Fibroblast of lung (primary cell): ENCODE data around the gene MILR1.

ENCODE experiments used
- EZH2 ChIP-seq: IDR thresholded peaks from 2 replicates; pipeline ENCODE4 v1.5.1; 2012; ENCODE audit warnings: low read length, control low read depth, mild to moderate bottlenecking; ENCODE audit errors: missing control alignments
- TF ChIP-seq, protein P1 (sequence below), 2 donors: IDR thresholded peaks in 1 of 2; conservative IDR thresholded peaks in 1 of 2; 1 replicate in 1 of 2; 2 replicates in 1 of 2; pipeline ENCODE4 v1.5.1; 2011 to 2012; ENCODE audit warnings: low read length in 2 of 2, control low read depth in 1 of 2, inconsistent platforms in 1 of 2, low read depth in 1 of 2, mild to moderate bottlenecking in 1 of 2

DNA sequence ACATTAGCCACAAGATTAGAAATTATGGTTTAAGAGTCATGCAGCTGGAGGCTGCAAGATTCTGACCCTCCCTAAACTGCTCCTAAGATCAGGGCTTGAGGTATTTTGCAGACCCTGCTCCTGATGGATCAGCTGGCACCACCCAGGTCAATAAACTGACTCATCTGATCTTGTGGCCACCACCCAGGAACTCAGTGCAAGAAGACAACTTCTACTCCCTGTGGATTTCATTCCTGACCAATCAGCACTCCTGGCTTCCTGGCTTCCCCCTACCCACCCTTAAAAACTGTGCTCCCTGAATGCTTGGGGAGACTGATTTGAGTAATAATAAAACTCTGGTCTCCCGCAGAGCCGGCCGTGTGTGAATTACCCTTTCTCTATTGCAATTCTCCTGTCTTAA is 25.0 kb upstream of the MILR1 start:
- TF ChIP-seq, protein P1, sequence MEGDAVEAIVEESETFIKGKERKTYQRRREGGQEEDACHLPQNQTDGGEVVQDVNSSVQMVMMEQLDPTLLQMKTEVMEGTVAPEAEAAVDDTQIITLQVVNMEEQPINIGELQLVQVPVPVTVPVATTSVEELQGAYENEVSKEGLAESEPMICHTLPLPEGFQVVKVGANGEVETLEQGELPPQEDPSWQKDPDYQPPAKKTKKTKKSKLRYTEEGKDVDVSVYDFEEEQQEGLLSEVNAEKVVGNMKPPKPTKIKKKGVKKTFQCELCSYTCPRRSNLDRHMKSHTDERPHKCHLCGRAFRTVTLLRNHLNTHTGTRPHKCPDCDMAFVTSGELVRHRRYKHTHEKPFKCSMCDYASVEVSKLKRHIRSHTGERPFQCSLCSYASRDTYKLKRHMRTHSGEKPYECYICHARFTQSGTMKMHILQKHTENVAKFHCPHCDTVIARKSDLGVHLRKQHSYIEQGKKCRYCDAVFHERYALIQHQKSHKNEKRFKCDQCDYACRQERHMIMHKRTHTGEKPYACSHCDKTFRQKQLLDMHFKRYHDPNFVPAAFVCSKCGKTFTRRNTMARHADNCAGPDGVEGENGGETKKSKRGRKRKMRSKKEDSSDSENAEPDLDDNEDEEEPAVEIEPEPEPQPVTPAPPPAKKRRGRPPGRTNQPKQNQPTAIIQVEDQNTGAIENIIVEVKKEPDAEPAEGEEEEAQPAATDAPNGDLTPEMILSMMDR (conservative IDR thresholded peaks at IDR 0.05 in 1 of 2, IDR thresholded peaks at IDR 0.05 in 1 of 2; ENCODE audit: low read depth in 1 of 2, low read length in 2 of 2), result no peak
- no peak for TF ChIP-seq EZH2
